T-helper 17 cell (primary cell): ENCODE data around the gene MCM5. TPM values are rescaled to one million over a fixed set of nuclear protein-coding genes. Genes with fewer than 3 reads are reported as not detected.
A peak's percentile ranks its signal among the peaks of the same experiment; 100 is the strongest.

ENCODE experiments used
- ATAC-seq: fragments of 150-1000 bp; cut with Tn5 transposase; 2 replicates; pipeline ENCODE4 v1.10.0; 2021; ENCODE audit warnings: mild to moderate bottlenecking, moderate library complexity
- DNase-seq, 3 donors: peaks; one replicate each; pipeline versions ENCODE4 v3.0.0 to v3.0.0-alpha.2; 2020 to 2021
- H3K9me3 ChIP-seq: one replicate; pipeline ENCODE4 v1.7.0; 2013; ENCODE audit warnings: low read length, mild to moderate bottlenecking; ENCODE audit not compliant: control insufficient read depth, poor library complexity, severe bottlenecking
- H3K27ac Mint-ChIP-seq: one replicate; pipeline ENCODE4 v1.8.0; 2022; ENCODE audit warnings: mild to moderate bottlenecking, moderate library complexity, mixed read lengths
- H3K27me3 Mint-ChIP-seq: one replicate; pipeline ENCODE4 v1.8.0; 2022; ENCODE audit warnings: mixed read lengths
- H3K36me3 Mint-ChIP-seq: one replicate; pipeline ENCODE4 v1.8.0; 2022; ENCODE audit warnings: low read depth, mixed read lengths
- H3K4me1 Mint-ChIP-seq: one replicate; pipeline ENCODE4 v1.8.0; 2022; ENCODE audit warnings: mild to moderate bottlenecking, mixed read lengths
- H3K4me3 Mint-ChIP-seq: one replicate; pipeline ENCODE4 v1.8.0; 2022; ENCODE audit warnings: mild to moderate bottlenecking, moderate library complexity, mixed read lengths
- total RNA-seq, 4 donors: library from RNA in 2 of 4; stranded (reverse) in 2 of 4; gene quantifications; one replicate each; pipeline ENCODE4 v1.2.3 and lab custom pipeline; 2022 to 2026

MCM5 gene
- total RNA-seq, 2 donors from 2014 or later = 22.6 to 32.6 TPM

GRCh38 chr22:35368386-35368785, 31.6 kb upstream of the MCM5 start:
- Mint-ChIP-seq H3K27ac (no peak overlapping the region), H3K4me3 (no peak overlapping the region), H3K36me3 (no peaks in the 10 kb centered on the region), H3K27me3 (peaks cover 12% of the 10 kb centered on the region), H3K4me1 (peaks cover 8% of the 10 kb centered on the region)
- H3K9me3 ChIP-seq = no peaks in the 10 kb centered on the region
- no peak for ATAC-seq
- no peak for DNase-seq

GRCh38 chr22:35369996-35370395, 29.9 kb upstream of the MCM5 start:
- Mint-ChIP-seq H3K4me1 (peaks cover 8% of the 10 kb centered on the region), H3K36me3 (no peaks in the 10 kb centered on the region), H3K4me3 (no peak overlapping the region), H3K27ac (no peak overlapping the region), H3K27me3 (peaks cover 12% of the 10 kb centered on the region)
- ATAC-seq (no peak), DNase-seq (no peak)
- no peaks in the 10 kb centered on the region for H3K9me3 ChIP-seq

- no peak for ATAC-seq
- no peak for DNase-seq
- H3K9me3 ChIP-seq = no peaks in the 10 kb centered on the region
- no peak overlapping the region for H3K4me3 Mint-ChIP-seq
- peaks cover 14% of the 10 kb centered on the region for H3K4me1 Mint-ChIP-seq
- H3K27ac Mint-ChIP-seq = no peak overlapping the region
- no peaks in the 10 kb centered on the region for H3K27me3 Mint-ChIP-seq
- H3K36me3 Mint-ChIP-seq = no peaks in the 10 kb centered on the region
Observed at GRCh38 chr22:35373781-35374180, 26.2 kb upstream of the MCM5 start.

GRCh38 chr22:35375031-35375430, 24.9 kb upstream of the MCM5 start:
- Mint-ChIP-seq H3K27ac (no peak overlapping the region), H3K4me1 (peaks cover 14% of the 10 kb centered on the region), H3K27me3 (no peaks in the 10 kb centered on the region), H3K36me3 (no peaks in the 10 kb centered on the region), H3K4me3 (no peak overlapping the region)
- ATAC-seq (no peak), DNase-seq (no peak)
- no peaks in the 10 kb centered on the region for H3K9me3 ChIP-seq

GRCh38 chr22:35375526-35375925, 24.4 kb upstream of the MCM5 start:
- no peak for DNase-seq
- Mint-ChIP-seq H3K27ac (no peak overlapping the region), H3K36me3 (no peaks in the 10 kb centered on the region), H3K27me3 (no peaks in the 10 kb centered on the region), H3K4me1 (peaks cover 14% of the 10 kb centered on the region), H3K4me3 (no peak overlapping the region)
- no peaks in the 10 kb centered on the region for H3K9me3 ChIP-seq
- no peak for ATAC-seq

GRCh38 chr22:35376728-35377472, 23.0 kb upstream of the MCM5 start:
- H3K4me3 Mint-ChIP-seq = peak overlapping the region; percentile 74
- H3K36me3 Mint-ChIP-seq = no peaks in the 10 kb centered on the region
- ATAC-seq (peak; percentile 39), DNase-seq (no peak)
- no peak overlapping the region for H3K27ac Mint-ChIP-seq
- H3K27me3 Mint-ChIP-seq = no peaks in the 10 kb centered on the region
- peaks cover 17% of the 10 kb centered on the region for H3K4me1 Mint-ChIP-seq
- no peaks in the 10 kb centered on the region for H3K9me3 ChIP-seq

GRCh38 chr22:35377735-35378134, 22.2 kb upstream of the MCM5 start:
- H3K27me3 Mint-ChIP-seq = no peaks in the 10 kb centered on the region
- H3K27ac Mint-ChIP-seq = no peak overlapping the region
- H3K9me3 ChIP-seq = no peaks in the 10 kb centered on the region
- DNase-seq (no peak), ATAC-seq (no peak)
- peaks cover 14% of the 10 kb centered on the region for H3K4me1 Mint-ChIP-seq
- H3K36me3 Mint-ChIP-seq = no peaks in the 10 kb centered on the region
- peak overlapping the region; percentile 74 for H3K4me3 Mint-ChIP-seq

- H3K9me3 ChIP-seq = no peaks in the 10 kb centered on the region
- ATAC-seq (no peak), DNase-seq (no peak)
- H3K4me3 Mint-ChIP-seq = no peak overlapping the region
- H3K36me3 Mint-ChIP-seq = no peaks in the 10 kb centered on the region
- H3K27me3 Mint-ChIP-seq = peaks cover 8% of the 10 kb centered on the region
- peaks cover 14% of the 10 kb centered on the region for H3K4me1 Mint-ChIP-seq
- H3K27ac Mint-ChIP-seq = no peak overlapping the region
Observed at GRCh38 chr22:35378621-35379020, 21.3 kb upstream of the MCM5 start.

- Mint-ChIP-seq H3K27me3 (peaks cover 16% of the 10 kb centered on the region), H3K36me3 (no peaks in the 10 kb centered on the region), H3K4me1 (peaks cover 14% of the 10 kb centered on the region), H3K4me3 (peak overlapping the region; percentile 80), H3K27ac (peak overlapping the region; percentile 34)
- no peak for DNase-seq
- no peaks in the 10 kb centered on the region for H3K9me3 ChIP-seq
- ATAC-seq = no peak
Observed at GRCh38 chr22:35379146-35379993, 20.6 kb upstream of the MCM5 start.

- Mint-ChIP-seq H3K27ac (peak overlapping the region; percentile 34), H3K4me3 (peak overlapping the region; percentile 80)
Observed at GRCh38 chr22:35380013-35380412, 19.9 kb upstream of the MCM5 start.

GRCh38 chr22:35380537-35381423, 19.2 kb upstream of the MCM5 start, which contains the start of gene HMOX1:
TSS of gene HMOX1 (plus strand) at chr22:35381096. CDS start at chr22:35381174, 78 bp downstream.
- ATAC-seq = peak; percentile 84
- Mint-ChIP-seq H3K27me3 (peaks cover 24% of the 10 kb centered on the region), H3K27ac (peak within 1 kb of the TSS; percentile 34)

More at GRCh38 chr22:35380013-35380412, 19.9 kb upstream of the MCM5 start:
- DNase-seq (no peak), ATAC-seq (no peak)
- peaks cover 14% of the 10 kb centered on the region for H3K4me1 Mint-ChIP-seq
- H3K36me3 Mint-ChIP-seq = no peaks in the 10 kb centered on the region
- peaks cover 21% of the 10 kb centered on the region for H3K27me3 Mint-ChIP-seq
- H3K9me3 ChIP-seq = no peaks in the 10 kb centered on the region

GRCh38 chr22:35381424-35382009, 18.4 kb upstream of the MCM5 start:
- H3K9me3 ChIP-seq = no peaks in the 10 kb centered on the region
- no peaks in the 10 kb centered on the region for H3K36me3 Mint-ChIP-seq
- H3K27me3 Mint-ChIP-seq = peaks cover 28% of the 10 kb centered on the region
- H3K27ac Mint-ChIP-seq = peak overlapping the region; percentile 11
- no peak for ATAC-seq
- DNase-seq = no peak
- peak overlapping the region; percentile 80 for H3K4me3 Mint-ChIP-seq
- H3K4me1 Mint-ChIP-seq = peaks cover 14% of the 10 kb centered on the region

More at GRCh38 chr22:35380537-35381423, 19.2 kb upstream of the MCM5 start, which contains the start of gene HMOX1:
- no peaks in the 10 kb centered on the region for H3K36me3 Mint-ChIP-seq
- H3K4me1 Mint-ChIP-seq = peaks cover 14% of the 10 kb centered on the region
- no peaks in the 10 kb centered on the region for H3K9me3 ChIP-seq
- DNase-seq = peak; percentile 21 to 32 (median 28)
- H3K4me3 Mint-ChIP-seq = peak within 1 kb of the TSS; percentile 80
